HG03175 (cell line): ENCODE measurements around the gene TANGO6.

Experiments
- ATAC-seq: cut with Tn5 transposase; IDR thresholded peaks from one replicate; pipeline ENCODE4 v1.9.1; 2021; ENCODE audit warnings: mild to moderate bottlenecking, moderate library complexity; ENCODE audit not compliant: unreplicated experiment

TANGO6 gene

GRCh38 chr16:69133373-69133954, 290.1 kb downstream of the TANGO6 start:
- ATAC-seq: no peak
